Body of pancreas (tissue), 4 donors: ENCODE measurements around the gene TMPO.
"Not testable (repeated sequence)": the region's sequence is repeated elsewhere in the genome, so short reads cannot be mapped to it uniquely, and the experiment has no call there.

Source experiments
- POLR2A ChIP-seq, 3 donors: fragments of 450-650 bp; IDR thresholded peaks; one replicate each; pipeline ENCODE4 v1.6.1; 2016; ENCODE audit warnings: antibody characterized with exemption in 3 of 3, mild to moderate bottlenecking in 2 of 3
- TF ChIP-seq, protein P1 (sequence below), 7 experiments: fragments of 450-650 bp in 4 of 7; fragments of 200-600 bp in 3 of 7; sonication (generic) in 3 of 7; IDR thresholded peaks; one replicate each; pipeline ENCODE4 v1.5.1; 2016 to 2019; ENCODE audit warnings: antibody characterized with exemption in 7 of 7

GRCh38 chr12:98488416-98488815 is 27.0 kb upstream of the TMPO start:
- TF ChIP-seq, protein P1, sequence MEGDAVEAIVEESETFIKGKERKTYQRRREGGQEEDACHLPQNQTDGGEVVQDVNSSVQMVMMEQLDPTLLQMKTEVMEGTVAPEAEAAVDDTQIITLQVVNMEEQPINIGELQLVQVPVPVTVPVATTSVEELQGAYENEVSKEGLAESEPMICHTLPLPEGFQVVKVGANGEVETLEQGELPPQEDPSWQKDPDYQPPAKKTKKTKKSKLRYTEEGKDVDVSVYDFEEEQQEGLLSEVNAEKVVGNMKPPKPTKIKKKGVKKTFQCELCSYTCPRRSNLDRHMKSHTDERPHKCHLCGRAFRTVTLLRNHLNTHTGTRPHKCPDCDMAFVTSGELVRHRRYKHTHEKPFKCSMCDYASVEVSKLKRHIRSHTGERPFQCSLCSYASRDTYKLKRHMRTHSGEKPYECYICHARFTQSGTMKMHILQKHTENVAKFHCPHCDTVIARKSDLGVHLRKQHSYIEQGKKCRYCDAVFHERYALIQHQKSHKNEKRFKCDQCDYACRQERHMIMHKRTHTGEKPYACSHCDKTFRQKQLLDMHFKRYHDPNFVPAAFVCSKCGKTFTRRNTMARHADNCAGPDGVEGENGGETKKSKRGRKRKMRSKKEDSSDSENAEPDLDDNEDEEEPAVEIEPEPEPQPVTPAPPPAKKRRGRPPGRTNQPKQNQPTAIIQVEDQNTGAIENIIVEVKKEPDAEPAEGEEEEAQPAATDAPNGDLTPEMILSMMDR (IDR thresholded peaks at IDR 0.05): not testable (repeated sequence)
- TF ChIP-seq POLR2A (IDR thresholded peaks at IDR 0.05): not testable (repeated sequence)
